LNCaP clone FGC (cell line): ENCODE measurements around the gene MXRA8.

Experiments used
- DNase-seq: peaks from one replicate; pipeline ENCODE4 v3.0.0-alpha.2; 2011; ENCODE audit warnings: low read depth
- H3K4me3 ChIP-seq: 2 replicates; pipeline ENCODE4 v1.5.1; 2011; ENCODE audit warnings: mild to moderate bottlenecking, low read depth, low read length, control low read depth
- CTCF ChIP-seq: IDR thresholded peaks from 2 replicates; pipeline ENCODE4 v1.5.1; 2012; ENCODE audit warnings: mild to moderate bottlenecking; ENCODE audit not compliant: control insufficient read depth, insufficient read depth; ENCODE audit errors: extremely low read depth

MXRA8 gene

GRCh38 chr1:1332774-1333480, 25.4 kb downstream of the MXRA8 start:
- H3K4me3 ChIP-seq: no peak overlapping the region
- no peak for DNase-seq
- TF ChIP-seq CTCF: no peak

GRCh38 chr1:1332031-1332755, 26.2 kb downstream of the MXRA8 start:
- H3K4me3 ChIP-seq: no peak overlapping the region
- no peak for DNase-seq
- TF ChIP-seq CTCF: no peak

GRCh38 chr1:1331068-1331965, 27.0 kb downstream of the MXRA8 start, which contains the start of gene TAS1R3:
Gene TAS1R3, plus strand, starts transcription at chr1:1331280. Its CDS starts 66 bp downstream, at chr1:1331346.
- DNase-seq: no peak
- no peak for TF ChIP-seq CTCF
- H3K4me3 ChIP-seq: no peak within 1 kb of the TSS

DNA sequence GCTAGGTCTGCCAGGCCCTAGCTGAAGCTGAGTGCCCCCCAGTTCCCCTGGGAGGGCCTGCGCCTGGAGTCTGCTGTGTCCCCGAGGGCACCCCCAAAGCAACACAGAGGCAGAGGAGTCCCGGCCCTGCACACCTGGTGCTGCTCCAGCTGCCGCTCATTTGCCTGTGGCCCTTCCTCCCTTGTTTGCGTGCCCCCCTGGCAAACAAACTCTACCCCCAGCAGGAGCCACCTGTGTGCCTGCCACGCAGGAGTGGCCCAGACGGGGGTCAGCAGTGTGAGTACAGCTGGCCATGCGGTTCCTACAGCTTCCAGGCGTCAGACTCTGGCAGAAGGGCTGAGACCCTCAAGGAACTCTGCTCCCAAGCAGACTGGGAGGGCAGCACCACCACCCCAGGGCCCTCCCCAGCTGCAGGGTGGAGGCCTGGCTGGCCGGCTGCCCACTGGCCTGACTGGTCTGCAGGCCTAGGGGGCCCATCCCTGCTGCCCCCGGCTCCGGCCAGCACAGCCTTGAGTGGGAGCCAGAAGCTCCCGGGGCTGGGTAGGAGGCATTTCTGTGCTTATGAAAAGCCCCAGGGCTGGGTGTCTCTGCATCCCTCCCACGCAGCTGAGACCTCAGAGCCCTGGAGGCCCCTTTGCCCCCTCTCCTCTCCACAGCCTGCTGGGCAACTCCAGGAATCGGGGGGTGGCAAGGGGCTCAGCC, 27.8 kb downstream of the MXRA8 start:
- no peak overlapping the region for H3K4me3 ChIP-seq
- DNase-seq: no peak
- TF ChIP-seq CTCF: no peak

DNA sequence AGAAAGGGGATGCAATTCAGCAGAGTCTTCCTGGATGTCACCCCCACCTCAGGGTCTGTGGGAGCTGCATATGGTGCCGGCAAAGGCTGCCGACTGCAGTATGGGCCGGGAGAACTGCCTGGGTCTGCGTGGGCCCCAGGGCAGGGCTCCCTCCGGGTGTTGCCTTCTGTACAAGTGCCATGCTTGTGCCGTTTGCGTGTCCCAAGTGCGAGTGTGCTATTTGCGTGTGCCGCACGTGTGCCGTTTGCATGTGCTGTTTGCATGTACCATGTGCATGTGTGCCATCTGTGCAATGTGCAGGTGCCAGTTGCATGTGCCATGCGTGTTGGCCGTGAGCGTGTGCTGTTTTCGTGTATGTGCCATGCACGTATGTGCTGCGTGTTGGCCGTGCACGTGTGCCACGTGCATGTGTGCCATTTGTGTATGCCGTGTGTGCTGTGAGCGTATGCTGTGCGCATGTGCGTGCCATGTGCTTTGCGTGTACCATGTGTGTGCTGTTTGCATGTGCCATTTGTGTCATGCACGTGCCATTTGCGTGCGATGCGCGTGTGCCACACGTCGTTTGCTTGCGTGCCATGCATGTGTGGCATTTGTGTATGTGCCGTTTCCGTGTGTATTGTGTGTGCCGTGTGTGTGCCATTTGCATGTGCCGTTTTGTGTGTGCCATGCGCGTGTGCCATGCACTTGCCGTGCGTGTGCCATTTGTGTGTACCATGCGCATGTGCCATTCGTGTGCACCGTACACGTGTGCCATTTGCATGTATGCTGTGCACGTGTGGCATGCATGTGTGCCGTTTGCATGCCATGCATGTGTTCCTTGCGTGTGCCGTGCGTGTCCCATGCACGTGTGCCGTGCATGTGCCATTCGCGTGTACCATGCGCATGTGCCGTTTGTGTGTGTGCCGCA, 28.8 kb downstream of the MXRA8 start:
- DNase-seq: no peak
- no peak overlapping the region for H3K4me3 ChIP-seq
- no peak for TF ChIP-seq CTCF
